Vagina (tissue), 2 donors: ENCODE results near the gene SEC23A. TPM values are rescaled to one million over a fixed set of nuclear protein-coding genes. Genes with fewer than 3 reads are reported as not detected.

ENCODE experiments used
- DNase-seq, 2 donors: peaks; one replicate each; pipeline ENCODE4 v3.0.0-alpha.2; 2017; ENCODE audit errors: extremely low spot score in 2 of 2
- H3K27ac ChIP-seq: fragments of 200-600 bp; sonication (generic); one replicate; pipeline ENCODE4 v1.5.1; 2019
- H3K27me3 ChIP-seq: fragments of 200-600 bp; sonication (generic); one replicate; pipeline ENCODE4 v1.5.1; 2019
- H3K36me3 ChIP-seq, 2 donors: fragments of 200-600 bp; sonication (generic); one replicate each; pipeline ENCODE4 v1.5.1; 2017 to 2019
- H3K4me1 ChIP-seq: fragments of 200-600 bp; sonication (generic); one replicate; pipeline ENCODE4 v1.5.1; 2019
- H3K4me3 ChIP-seq, 2 donors: fragments of 200-600 bp; sonication (generic); 1 replicate in 1 of 2; 2 replicates in 1 of 2; pipeline ENCODE4 v1.5.1; 2016 to 2019
- H3K9me3 ChIP-seq: fragments of 200-600 bp; sonication (generic); one replicate; pipeline ENCODE4 v1.5.1; 2019
- CTCF ChIP-seq, 3 experiments: fragments of 450-650 bp in 2 of 3; fragments of 200-600 bp in 1 of 3; sonication (generic) in 1 of 3; IDR thresholded peaks; one replicate each; pipeline ENCODE4 v1.5.1; 2017 to 2019; ENCODE audit warnings: antibody characterized with exemption in 3 of 3, mild to moderate bottlenecking in 2 of 3, moderate library complexity in 2 of 3
- POLR2A ChIP-seq, 2 donors: fragments of 450-650 bp; IDR thresholded peaks; one replicate each; pipeline ENCODE4 v1.6.1; 2017; ENCODE audit warnings: antibody characterized with exemption in 2 of 2, mild to moderate bottlenecking in 2 of 2, moderate library complexity in 2 of 2
- POLR2AphosphoS5 ChIP-seq, 2 donors: sonication (generic); formaldehyde crosslinking; IDR thresholded peaks; one replicate each; pipeline ENCODE4 v1.9.0; 2017; ENCODE audit warnings: antibody characterized with exemption in 2 of 2, mild to moderate bottlenecking in 2 of 2, low read depth in 1 of 2; ENCODE audit not compliant: insufficient read depth in 1 of 2
- intact Hi-C: fragments of 100-400 bp; cut with DNase I; formaldehyde crosslinking; loops from one replicate; pipeline ENCODE4 v1.15.1; 2023
- total RNA-seq: library from RNA; depleted of rRNA; stranded (reverse); fragments of >200 nt; gene quantifications from one replicate; pipeline ENCODE4 v1.2.3, GENCODE V29; 2016

Gene SEC23A
- total RNA-seq, 1 donor from 2014 or later: 54.8 TPM

- DNase-seq: no peak
- Histone ChIP-seq H3K27ac (no peak overlapping the region), H3K4me3 (no peak overlapping the region), H3K36me3 (no peaks in the 10 kb centered on the region), H3K27me3 (no peaks in the 10 kb centered on the region), H3K4me1 (no peaks in the 10 kb centered on the region), H3K9me3 (no peaks in the 10 kb centered on the region)
- TF ChIP-seq CTCF (IDR thresholded peaks at IDR 0.05) (no peak), POLR2A (IDR thresholded peaks at IDR 0.05) (no peak)
- intact Hi-C loops: no loop called here
These were observed 108.3 kb downstream of the SEC23A start for GRCh38 chr14:38994731-38995130.

- H3K4me3 ChIP-seq: no peak overlapping the region
- intact Hi-C loops: no loop called here
- TF ChIP-seq CTCF (IDR thresholded peaks at IDR 0.05): no peak
- no peak for TF ChIP-seq POLR2A (IDR thresholded peaks at IDR 0.05)
- TF ChIP-seq POLR2AphosphoS5 (IDR thresholded peaks at IDR 0.05; ENCODE audit: insufficient read depth in 1 of 2, low read depth in 1 of 2): no peak
- no peaks in the 10 kb centered on the region for H3K9me3 ChIP-seq
- H3K36me3 ChIP-seq: no peaks in the 10 kb centered on the region
- H3K27me3 ChIP-seq: no peaks in the 10 kb centered on the region
- H3K4me1 ChIP-seq: no peaks in the 10 kb centered on the region
- no peak overlapping the region for H3K27ac ChIP-seq
- no peak for DNase-seq
These were observed 109.1 kb downstream of the SEC23A start for GRCh38 chr14:38993981-38994380.

GRCh38 chr14:38992067-38992844 is 110.8 kb downstream of the SEC23A start:
- H3K9me3 ChIP-seq: no peaks in the 10 kb centered on the region
- TF ChIP-seq CTCF (IDR thresholded peaks at IDR 0.05) (no peak), POLR2AphosphoS5 (IDR thresholded peaks at IDR 0.05; ENCODE audit: insufficient read depth in 1 of 2, low read depth in 1 of 2) (no peak), POLR2A (IDR thresholded peaks at IDR 0.05) (no peak)
- H3K4me1 ChIP-seq: no peaks in the 10 kb centered on the region
- H3K27ac ChIP-seq: no peak overlapping the region
- intact Hi-C loops: no loop called here
- no peaks in the 10 kb centered on the region for H3K27me3 ChIP-seq
- H3K4me3 ChIP-seq: no peak overlapping the region
- H3K36me3 ChIP-seq: no peaks in the 10 kb centered on the region
- no peak for DNase-seq

DNA sequence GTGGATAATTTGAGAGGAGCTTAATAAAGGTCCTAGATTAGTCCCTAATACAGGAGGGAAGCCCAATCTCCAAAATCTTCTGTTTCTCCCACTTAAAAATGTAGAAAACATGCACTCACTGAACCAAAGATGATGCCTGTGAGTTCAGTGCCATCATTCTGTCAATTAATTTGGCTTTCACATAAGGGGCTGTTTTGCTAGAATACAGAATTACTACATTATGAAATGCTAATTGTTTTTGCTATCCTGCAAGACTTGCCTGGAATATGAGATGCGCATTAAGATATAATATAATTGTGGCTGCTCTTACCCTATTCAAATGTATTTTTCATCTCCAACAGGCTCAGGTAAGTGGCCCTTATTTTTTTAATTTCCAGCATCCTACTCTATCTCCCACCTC is 111.7 kb downstream of the SEC23A start:
- no peaks in the 10 kb centered on the region for H3K36me3 ChIP-seq
- H3K4me3 ChIP-seq: no peak overlapping the region
- H3K4me1 ChIP-seq: no peaks in the 10 kb centered on the region
- no peak for TF ChIP-seq POLR2AphosphoS5 (IDR thresholded peaks at IDR 0.05; ENCODE audit: insufficient read depth in 1 of 2, low read depth in 1 of 2)
- TF ChIP-seq CTCF (IDR thresholded peaks at IDR 0.05): no peak
- TF ChIP-seq POLR2A (IDR thresholded peaks at IDR 0.05): no peak
- no peak for DNase-seq
- H3K27ac ChIP-seq: no peak overlapping the region
- no peaks in the 10 kb centered on the region for H3K27me3 ChIP-seq
- H3K9me3 ChIP-seq: no peaks in the 10 kb centered on the region
- intact Hi-C loops: no loop called here

DNA sequence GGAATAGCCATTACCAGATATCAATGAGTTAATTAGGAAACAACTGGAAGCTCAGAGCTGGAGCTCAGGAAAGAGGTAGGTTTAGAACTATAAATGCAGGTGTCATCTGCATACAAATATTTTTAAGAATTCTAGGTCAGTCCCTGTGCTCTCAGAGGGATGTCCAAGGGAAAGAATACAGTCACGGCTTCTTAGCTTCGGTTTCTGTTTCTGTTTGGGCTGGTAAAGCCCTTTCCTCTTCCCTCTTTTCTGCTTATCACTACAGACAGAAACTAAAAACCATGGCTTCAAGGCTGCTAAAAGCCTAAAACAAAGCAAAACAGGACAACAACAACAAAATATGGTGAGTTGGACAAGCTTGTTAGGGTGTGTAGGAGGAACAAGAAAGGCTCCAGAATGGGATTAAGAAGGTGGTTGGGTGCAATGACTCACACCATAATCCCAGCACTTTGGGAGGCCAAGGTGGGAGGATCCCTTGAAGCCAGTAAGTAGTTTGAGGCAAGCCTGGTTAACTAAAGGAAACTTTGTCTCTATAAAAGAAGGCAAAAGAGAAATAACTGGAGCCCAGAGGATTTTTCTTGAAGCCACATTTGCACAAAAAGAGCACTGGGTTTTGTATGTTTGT is 113.0 kb downstream of the SEC23A start:
- no peak for DNase-seq
- no peaks in the 10 kb centered on the region for H3K27me3 ChIP-seq
- no peaks in the 10 kb centered on the region for H3K36me3 ChIP-seq
- TF ChIP-seq CTCF (IDR thresholded peaks at IDR 0.05): no peak
- TF ChIP-seq POLR2A (IDR thresholded peaks at IDR 0.05): no peak
- TF ChIP-seq POLR2AphosphoS5 (IDR thresholded peaks at IDR 0.05; ENCODE audit: insufficient read depth in 1 of 2, low read depth in 1 of 2): no peak
- no peak overlapping the region for H3K4me3 ChIP-seq
- no peaks in the 10 kb centered on the region for H3K9me3 ChIP-seq
- no peak overlapping the region for H3K27ac ChIP-seq
- intact Hi-C loops: no loop called here
- no peaks in the 10 kb centered on the region for H3K4me1 ChIP-seq
